ENCODE results near the gene LMBR1. TPM values are rescaled to one million over a fixed set of nuclear protein-coding genes. Genes with fewer than 3 reads are reported as not detected.
A peak's percentile ranks its signal among the peaks of the same experiment; 100 is the strongest.

LMBR1 gene
- total and polyA plus RNA-seq, 2 of the 13 experiments (the other 11 are each of a cell fraction or from before 2014, with no cell fraction given) = 20.9 to 39.6 TPM

GRCh38 chr7:156892821-156893706, at the start of gene LMBR1 (continued):
- TF ChIP-seq DPF2 (CRISPR knock-in tag; IDR thresholded peaks at IDR 0.05; ENCODE audit: borderline replicate concordance, low read depth) (no peak), PLRG1 (conservative IDR thresholded peaks at IDR 0.05) (no peak), HDAC1 (CRISPR knock-in tag; IDR thresholded peaks at IDR 0.05) (peak; percentile 64; the same call in 1 of the 2 replicates), LBX2 (CRISPR knock-in tag; IDR thresholded peaks at IDR 0.05; ENCODE audit: borderline replicate concordance) (no peak), ZNF800 (CRISPR knock-in tag; IDR thresholded peaks at IDR 0.05) (no peak), PHB2 (IDR thresholded peaks at IDR 0.05; ENCODE audit: partially characterized antibody) (no peak), BRF2 (CRISPR knock-in tag; IDR thresholded peaks at IDR 0.05) (0 out of 2 replicates have a peak, but pooled peaks have one; percentile 66), NR2F6 (IDR thresholded peaks at IDR 0.05) (peak; percentile 27; the same call in 1 of the 2 replicates), NR2F6 (CRISPR knock-in tag; IDR thresholded peaks at IDR 0.05) (peak; percentile 50; the same call in 1 of the 2 replicates), ZNF616 (CRISPR knock-in tag; IDR thresholded peaks at IDR 0.05; ENCODE audit: low read depth) (no peak), CTCF (CRISPR knock-in tag; IDR thresholded peaks at IDR 0.05) (peak; percentile 46), KAT2B (IDR thresholded peaks at IDR 0.05; ENCODE audit: borderline replicate concordance, low read depth, low read length) (no peak), TAF1 (CRISPR knock-in tag; IDR thresholded peaks at IDR 0.05) (peak; percentile 84), REPIN1 (CRISPR knock-in tag; IDR thresholded peaks at IDR 0.05; ENCODE audit: borderline replicate concordance, low read depth) (no peak), MXI1 (IDR thresholded peaks at IDR 0.05; ENCODE audit: borderline replicate concordance, low read depth, low read length) (peak; percentile 26; the same call in 1 of the 3 replicates), SP5 (CRISPR knock-in tag; IDR thresholded peaks at IDR 0.05; ENCODE audit: borderline replicate concordance, low read depth) (peak; percentile 75; the same call in 1 of the 2 replicates), XRCC5 (optimal IDR thresholded peaks at IDR 0.05; ENCODE audit: low read length) (peak; percentile 70)

Measured in HepG2 (cell line).